Measurements from ENCODE around the gene TBL1XR1.

The TBL1XR1 gene

GRCh38 chr3:177212278-177212610 is 15.0 kb upstream of the TBL1XR1 start:
- no peak for DNase-seq
- H3K4me3 ChIP-seq, result no peak overlapping the region
- no peaks in the 10 kb centered on the region for H3K36me3 ChIP-seq
- peaks cover 0 to 12% (median 0%) of the 10 kb centered on the region in 4 donors for H3K4me1 ChIP-seq
- intact Hi-C loops (cut with DNase I; ENCODE audit: low total_unique reads), result no loop called here
- TF ChIP-seq, protein P1, sequence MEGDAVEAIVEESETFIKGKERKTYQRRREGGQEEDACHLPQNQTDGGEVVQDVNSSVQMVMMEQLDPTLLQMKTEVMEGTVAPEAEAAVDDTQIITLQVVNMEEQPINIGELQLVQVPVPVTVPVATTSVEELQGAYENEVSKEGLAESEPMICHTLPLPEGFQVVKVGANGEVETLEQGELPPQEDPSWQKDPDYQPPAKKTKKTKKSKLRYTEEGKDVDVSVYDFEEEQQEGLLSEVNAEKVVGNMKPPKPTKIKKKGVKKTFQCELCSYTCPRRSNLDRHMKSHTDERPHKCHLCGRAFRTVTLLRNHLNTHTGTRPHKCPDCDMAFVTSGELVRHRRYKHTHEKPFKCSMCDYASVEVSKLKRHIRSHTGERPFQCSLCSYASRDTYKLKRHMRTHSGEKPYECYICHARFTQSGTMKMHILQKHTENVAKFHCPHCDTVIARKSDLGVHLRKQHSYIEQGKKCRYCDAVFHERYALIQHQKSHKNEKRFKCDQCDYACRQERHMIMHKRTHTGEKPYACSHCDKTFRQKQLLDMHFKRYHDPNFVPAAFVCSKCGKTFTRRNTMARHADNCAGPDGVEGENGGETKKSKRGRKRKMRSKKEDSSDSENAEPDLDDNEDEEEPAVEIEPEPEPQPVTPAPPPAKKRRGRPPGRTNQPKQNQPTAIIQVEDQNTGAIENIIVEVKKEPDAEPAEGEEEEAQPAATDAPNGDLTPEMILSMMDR (IDR thresholded peaks at IDR 0.05), result no peak
- no peak overlapping the region for H3K27ac ChIP-seq
- no peaks in the 10 kb centered on the region for H3K9me3 ChIP-seq
- H3K27me3 ChIP-seq, result no peaks in the 10 kb centered on the region

DNA sequence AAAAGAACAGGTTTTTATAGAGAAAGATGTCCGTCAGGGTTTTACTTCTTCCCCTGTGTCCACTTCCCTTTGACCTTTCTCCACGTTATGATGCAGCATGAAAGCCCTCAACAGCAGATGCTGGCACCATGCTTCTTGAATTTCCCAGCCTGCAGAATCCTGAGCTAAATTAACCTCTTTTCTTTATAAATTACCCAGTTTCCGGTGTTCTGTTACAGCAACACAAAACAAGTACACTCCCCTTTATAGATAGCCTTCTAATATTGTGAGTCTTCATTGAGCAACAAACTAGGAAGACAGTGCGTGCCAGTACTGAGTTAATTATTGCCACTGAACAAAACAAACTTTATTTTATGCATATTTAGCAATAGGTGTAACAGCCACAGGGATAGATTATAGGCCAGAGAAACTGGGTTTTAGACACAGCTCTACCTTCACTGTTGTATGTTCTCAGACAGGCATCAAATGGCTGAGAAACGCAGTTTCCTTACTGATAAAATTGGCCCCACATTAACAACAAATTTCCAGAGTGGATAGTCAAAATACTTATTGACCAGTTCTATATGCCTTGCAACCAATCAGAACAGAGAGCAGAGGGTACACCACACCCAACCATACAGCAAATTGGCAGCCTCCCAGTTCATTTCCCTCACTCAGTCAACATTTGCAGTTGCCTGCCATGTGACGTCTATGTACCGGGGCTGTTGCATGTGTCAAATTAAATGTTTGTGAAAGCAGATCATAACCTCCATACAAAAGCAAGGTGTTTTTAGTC is 14.4 kb upstream of the TBL1XR1 start:
- Histone ChIP-seq H3K9me3 (no peaks in the 10 kb centered on the region), H3K27ac (no peak overlapping the region), H3K36me3 (no peaks in the 10 kb centered on the region), H3K27me3 (no peaks in the 10 kb centered on the region), H3K4me1 (peaks cover 0 to 12% (median 0%) of the 10 kb centered on the region in 4 donors), H3K4me3 (no peak overlapping the region)
- TF ChIP-seq, protein P1 (IDR thresholded peaks at IDR 0.05), result no peak
- intact Hi-C loops (cut with DNase I; ENCODE audit: low total_unique reads), result no loop called here
- no peak for DNase-seq

DNA sequence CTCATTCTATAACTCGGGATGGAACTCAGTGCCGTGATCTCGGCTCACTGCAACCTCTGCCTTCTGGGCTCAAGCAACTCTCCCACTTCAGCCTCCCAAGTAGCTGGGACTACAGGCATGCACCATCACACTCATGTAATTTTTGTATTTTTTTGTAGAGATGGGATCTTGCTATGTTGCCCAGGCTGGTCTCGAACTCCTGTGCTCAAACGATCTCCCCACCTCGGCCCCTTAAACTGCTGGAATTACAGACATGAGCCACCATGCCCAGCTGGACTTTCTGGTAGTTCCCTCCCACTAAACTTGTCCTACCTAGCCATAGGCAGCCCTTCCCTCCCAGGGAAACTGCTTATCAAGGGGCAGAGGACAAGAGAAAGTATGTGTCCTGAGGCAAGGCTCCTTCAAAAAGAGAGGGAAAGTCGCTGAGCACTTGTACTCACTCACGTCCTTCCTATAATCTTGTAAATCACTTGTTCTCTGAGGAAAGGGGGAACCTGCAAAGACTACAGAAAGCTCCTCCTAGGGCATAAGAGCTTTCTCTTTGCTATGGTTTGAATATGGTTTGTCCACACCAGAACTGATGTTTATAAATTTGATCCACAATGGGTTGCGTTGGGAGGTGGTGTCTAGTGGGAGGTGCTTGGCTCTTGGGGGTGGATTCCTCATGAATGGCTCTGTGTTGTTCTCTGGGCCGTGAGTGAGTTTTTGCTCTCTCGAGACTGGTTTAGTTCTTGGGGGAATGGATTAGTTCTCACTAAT is 13.6 kb upstream of the TBL1XR1 start:
- Histone ChIP-seq H3K4me3 (no peak overlapping the region), H3K27ac (no peak overlapping the region), H3K27me3 (no peaks in the 10 kb centered on the region), H3K9me3 (no peaks in the 10 kb centered on the region), H3K4me1 (peaks cover 0 to 12% (median 0%) of the 10 kb centered on the region in 4 donors), H3K36me3 (no peaks in the 10 kb centered on the region)
- TF ChIP-seq, protein P1 (IDR thresholded peaks at IDR 0.05), result no peak
- intact Hi-C loops (cut with DNase I; ENCODE audit: low total_unique reads), result no loop called here
- DNase-seq, result no peak

GRCh38 chr3:177209509-177209908 is 12.2 kb upstream of the TBL1XR1 start:
- Histone ChIP-seq H3K4me1 (peaks cover 0 to 11% (median 0%) of the 10 kb centered on the region in 4 donors), H3K27me3 (no peaks in the 10 kb centered on the region), H3K9me3 (no peaks in the 10 kb centered on the region), H3K36me3 (no peaks in the 10 kb centered on the region), H3K27ac (no peak overlapping the region), H3K4me3 (no peak overlapping the region)
- intact Hi-C loops (cut with DNase I; ENCODE audit: low total_unique reads), result no loop called here
- TF ChIP-seq, protein P1 (IDR thresholded peaks at IDR 0.05), result no peak
- no peak for DNase-seq

GRCh38 chr3:177208781-177209180 is 11.5 kb upstream of the TBL1XR1 start:
- H3K4me1 ChIP-seq, result peaks cover 0 to 4% (median 0%) of the 10 kb centered on the region in 4 donors
- no peak overlapping the region for H3K27ac ChIP-seq
- no peak overlapping the region for H3K4me3 ChIP-seq
- no peaks in the 10 kb centered on the region for H3K36me3 ChIP-seq
- intact Hi-C loops (cut with DNase I; ENCODE audit: low total_unique reads), result no loop called here
- no peaks in the 10 kb centered on the region for H3K9me3 ChIP-seq
- TF ChIP-seq, protein P1 (IDR thresholded peaks at IDR 0.05), result no peak
- no peaks in the 10 kb centered on the region for H3K27me3 ChIP-seq
- no peak for DNase-seq

Measured in tibial artery (tissue), 4 donors.